ENCODE measurements around the gene MBP.
"Not testable (repeated sequence)": the region's sequence is repeated elsewhere in the genome, so short reads cannot be mapped to it uniquely, and the experiment has no call there.

MBP gene

GRCh38 chr18:76959605-76960004 lies 173.0 kb downstream of the MBP start:
- DNase-seq: no peak

DNA sequence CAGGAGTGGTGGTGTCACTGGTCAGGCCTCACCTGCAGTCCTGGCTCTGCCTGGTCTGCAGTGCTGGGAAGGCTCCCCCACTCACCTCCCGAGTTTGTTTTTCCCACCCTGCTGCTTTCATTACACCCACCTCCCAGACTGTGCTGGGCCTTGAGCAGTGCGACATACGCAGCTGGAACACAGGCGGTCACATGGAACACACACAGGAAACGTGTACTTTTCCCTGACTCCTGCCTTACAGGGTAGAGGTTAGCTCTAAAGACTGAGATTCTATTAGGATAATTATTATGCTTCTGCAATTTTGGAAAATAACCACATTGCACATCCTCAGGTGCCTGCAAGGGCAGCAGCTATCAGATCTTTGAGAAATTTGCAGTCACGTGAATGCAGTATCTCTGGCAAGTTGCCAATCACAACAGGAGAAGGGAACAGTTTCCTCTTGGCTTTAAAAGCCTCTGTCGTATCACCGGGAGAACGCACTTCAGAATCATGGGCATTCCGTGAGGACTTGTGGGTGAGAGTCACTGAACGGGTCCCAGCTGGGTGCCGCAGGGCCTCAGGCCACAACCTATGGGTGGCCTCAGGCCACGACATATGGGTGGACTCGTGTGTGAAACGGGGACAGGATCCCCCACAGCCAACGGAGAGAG lies 173.8 kb downstream of the MBP start:
- DNase-seq: no peak

GRCh38 chr18:76957384-76958355 lies 174.9 kb downstream of the MBP start:
- no peak for DNase-seq

DNA sequence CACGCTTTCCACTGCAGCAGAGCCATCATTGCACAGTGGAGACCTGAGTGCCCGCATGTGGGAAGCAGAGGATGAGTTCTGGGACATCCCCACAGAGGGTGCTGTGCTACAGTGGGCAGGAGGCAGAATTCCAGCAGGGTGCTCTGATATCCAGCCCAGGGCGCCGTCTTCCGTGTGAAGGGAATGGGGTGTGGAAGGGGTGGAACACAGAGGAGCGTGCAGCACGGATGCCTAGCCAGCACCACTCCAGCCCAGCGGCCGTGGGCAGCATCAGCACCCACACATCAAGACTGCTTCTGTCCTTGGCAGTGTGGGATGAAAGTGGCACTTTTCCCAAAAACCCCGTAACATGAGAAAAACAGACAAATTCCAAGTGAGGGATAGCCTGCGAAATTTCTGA lies 175.9 kb downstream of the MBP start:
- no peak for DNase-seq

DNA sequence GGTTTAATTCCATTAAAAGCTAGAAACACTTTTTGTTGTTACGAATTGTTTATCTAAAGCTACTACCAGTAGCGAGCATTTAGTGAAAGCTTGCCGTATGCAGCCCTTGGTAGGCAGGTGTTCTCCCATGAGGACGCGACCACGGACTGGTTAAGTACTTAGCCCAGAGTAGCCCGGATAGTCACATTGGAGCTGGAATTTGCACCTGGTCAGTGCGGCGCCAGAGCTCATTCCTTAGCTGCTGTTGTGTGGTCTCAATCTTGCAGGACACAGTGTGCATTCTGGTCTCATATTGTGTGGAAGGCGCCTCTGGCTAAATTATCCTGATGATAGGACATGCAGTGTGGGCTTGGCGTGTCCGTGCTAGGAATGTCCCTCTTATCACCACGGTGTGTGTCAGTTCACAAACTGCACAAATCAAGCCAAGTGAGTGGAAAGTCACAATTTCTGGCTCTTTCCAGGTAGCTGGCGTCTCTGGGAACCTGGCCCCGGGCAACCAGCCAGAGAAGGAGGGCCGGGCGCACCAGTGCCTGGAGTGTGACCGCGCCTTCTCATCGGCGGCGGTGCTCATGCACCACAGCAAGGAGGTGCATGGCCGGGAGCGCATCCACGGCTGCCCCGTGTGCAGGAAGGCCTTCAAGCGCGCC lies 176.9 kb downstream of the MBP start:
- no peak for DNase-seq

GRCh38 chr18:76953583-76954233 lies 178.9 kb downstream of the MBP start:
- peak; percentile 69 for DNase-seq

DNA sequence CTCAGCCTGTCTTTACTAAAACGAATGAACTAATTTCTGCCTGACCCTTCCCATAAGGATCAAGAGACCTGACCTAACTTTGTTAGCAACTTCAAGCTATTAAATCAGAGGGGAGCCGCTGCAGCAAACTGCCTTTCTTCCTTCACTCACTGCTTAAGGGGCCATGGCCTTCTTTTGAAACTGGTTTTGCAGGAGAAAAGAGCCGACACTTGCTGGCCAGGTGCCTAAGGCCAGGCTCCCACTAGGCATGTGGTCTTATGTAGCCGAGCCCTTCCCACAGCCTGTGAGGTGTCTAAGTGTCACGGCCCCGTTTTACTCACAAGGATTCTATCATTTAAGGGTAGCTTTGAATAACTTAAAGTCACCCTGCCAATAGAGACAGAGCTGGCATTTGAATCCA lies 179.4 kb downstream of the MBP start:
- DNase-seq: no peak

DNA sequence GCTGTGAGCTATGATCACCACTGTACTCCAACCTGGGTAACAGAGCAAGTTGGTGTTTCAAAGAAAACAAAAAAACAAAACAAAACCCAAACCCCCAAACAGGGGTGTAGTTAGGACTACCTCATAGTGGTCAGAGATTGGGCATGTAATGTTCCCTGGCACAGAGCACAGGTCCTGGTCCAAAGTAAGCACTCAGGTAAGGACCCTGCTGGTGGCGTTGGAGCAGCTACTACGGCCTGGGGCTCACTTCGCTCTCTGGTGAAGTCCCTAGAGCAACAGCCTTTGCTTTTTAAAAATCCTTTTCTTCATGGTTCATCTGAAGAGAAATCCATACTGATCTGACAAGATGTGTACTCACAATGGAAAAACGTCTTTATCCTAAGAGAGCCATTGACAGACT lies 179.8 kb downstream of the MBP start:
- DNase-seq: no peak

- DNase-seq: no peak
These were observed 180.9 kb downstream of the MBP start for GRCh38 chr18:76951456-76952247.

DNA sequence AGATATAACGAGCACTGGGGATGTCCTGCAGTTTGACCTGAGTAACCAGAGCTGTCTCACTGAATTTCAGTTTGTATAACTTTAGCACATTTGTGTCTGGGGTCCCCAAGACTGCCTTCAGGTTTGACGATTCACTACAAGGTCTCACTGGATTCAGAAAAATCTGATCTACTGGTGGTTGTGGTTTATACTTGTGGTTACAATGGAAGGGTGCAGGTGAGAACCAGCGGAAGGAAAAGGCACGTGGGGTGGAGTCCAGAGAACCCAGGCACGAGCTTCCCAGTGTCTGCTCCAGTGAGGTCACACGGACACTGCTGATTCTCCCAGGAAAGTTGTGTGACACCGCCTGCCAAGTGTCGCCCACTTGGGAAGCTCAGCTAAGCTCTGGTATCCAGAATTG lies 184.2 kb downstream of the MBP start:
- no peak for DNase-seq

GRCh38 chr18:76944346-76944745 lies 188.2 kb downstream of the MBP start:
- DNase-seq: not testable (repeated sequence)

GRCh38 chr18:76943542-76944339 lies 188.8 kb downstream of the MBP start:
- DNase-seq: no peak

DNA sequence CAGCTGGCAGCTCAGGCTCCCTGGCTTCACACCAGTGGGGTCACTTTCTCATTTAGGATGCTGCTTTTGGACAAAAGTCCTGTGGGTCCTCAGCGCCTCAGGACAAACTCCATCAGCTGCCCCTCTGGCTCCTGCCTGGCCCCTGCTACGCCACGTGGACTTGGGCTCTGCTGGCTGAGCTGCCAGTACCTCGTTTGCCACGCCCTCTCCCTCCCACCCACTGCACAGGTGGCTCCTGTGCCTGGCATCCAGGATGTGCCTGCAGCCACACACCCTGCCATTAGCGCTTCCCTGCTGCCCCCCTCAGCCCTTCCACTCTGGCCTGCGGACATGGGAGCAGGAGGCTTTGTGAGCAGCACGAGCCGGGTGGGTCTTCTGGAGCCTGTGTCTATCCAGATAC lies 191.3 kb downstream of the MBP start:
- no peak for DNase-seq

DNA sequence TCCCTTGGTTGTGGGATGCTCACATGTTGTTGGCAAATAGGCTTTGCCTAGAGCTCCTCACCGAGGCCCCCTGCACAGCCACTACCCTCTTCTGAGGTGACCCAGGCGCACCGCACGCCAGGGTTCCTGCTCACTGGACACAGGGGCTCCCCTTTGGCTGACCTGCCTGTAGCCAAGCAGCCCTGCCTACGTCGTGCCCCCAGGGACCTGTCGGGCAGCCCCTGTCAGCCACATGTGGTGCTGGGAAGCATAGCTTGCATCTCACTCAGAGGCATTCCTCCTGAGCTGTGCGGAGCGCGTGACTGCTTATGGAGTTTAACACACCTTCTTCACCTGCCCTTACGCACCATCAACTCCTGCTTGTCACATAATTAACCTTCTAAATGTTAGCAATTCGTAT lies 194.0 kb downstream of the MBP start:
- DNase-seq: no peak

GRCh38 chr18:76937597-76937996 lies 195.0 kb downstream of the MBP start:
- DNase-seq: no peak

DNA sequence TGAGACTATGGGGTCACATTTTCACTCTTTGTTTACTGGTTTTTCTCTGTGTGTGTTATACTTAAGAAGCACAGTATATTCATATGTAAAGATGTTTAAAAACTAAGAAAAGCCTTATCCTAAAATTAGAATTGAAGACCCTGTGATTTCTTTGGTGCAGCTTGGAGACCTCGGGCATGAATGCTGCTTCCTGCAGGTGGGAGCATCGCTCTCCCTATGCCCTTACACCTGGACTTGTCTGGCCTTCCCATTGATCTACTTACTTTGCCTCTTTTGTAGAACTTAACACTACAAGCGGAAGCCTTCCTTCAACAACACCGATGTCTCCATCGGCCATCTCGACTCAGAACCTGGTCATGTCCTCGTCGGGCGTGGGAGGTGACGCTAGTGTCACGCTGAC lies 195.7 kb downstream of the MBP start:
- DNase-seq: no peak

DNA sequence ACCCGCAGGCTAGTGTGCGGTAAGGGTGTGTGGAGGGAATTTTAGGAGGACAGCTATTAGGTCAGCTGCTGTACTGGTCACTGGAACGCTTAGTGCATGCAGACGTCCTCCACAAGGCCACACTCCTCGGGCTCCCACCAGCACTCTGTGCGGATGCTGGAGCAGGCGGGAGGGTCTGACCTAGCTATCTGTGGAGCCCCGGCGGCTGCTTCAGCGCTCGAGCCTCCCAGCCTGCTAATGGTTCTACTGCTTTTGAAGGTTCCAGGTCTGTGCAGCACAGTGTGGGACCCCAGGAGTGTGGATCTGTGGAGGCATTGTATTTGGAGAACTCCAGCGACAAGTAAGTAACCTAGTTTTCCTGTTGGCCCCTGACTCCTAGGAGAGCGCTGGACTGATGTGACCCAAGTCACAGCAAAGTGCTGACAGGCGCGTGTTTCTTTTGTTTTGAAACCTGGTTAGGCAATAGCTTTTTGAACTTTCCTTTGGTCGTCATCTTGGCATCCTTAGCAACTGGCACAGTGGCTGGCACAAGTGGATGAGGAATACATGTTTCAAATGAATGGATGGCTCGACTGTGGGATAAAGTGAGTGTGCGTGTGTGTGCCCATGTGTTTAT lies 196.8 kb downstream of the MBP start:
- DNase-seq: no peak

GRCh38 chr18:76932026-76932819 lies 200.4 kb downstream of the MBP start:
- peak; percentile 69 for DNase-seq

GRCh38 chr18:76931171-76931570 lies 201.4 kb downstream of the MBP start:
- DNase-seq: no peak
